Loucy (cell line): ENCODE measurements around the gene ASCL2.

Experiments
- H2AFZ ChIP-seq: fragments of 200-600 bp; sonication (generic); 2 replicates; pipeline ENCODE4 v1.6.0; 2016; ENCODE audit warnings: antibody characterized with exemption, mild to moderate bottlenecking, low read length, moderate library complexity
- H3F3A ChIP-seq: fragments of 200-600 bp; 2 replicates; pipeline ENCODE4 v1.6.0; 2016; ENCODE audit warnings: antibody characterized with exemption, low read depth, mild to moderate bottlenecking
- H3K27me3 ChIP-seq: fragments of 200-600 bp; sonication (generic); 2 replicates; pipeline ENCODE4 v1.6.1; 2014; ENCODE audit warnings: low read length, mild to moderate bottlenecking; ENCODE audit not compliant: insufficient read depth, poor library complexity, severe bottlenecking
- H3K36me3 ChIP-seq: fragments of 200-600 bp; sonication (generic); 2 replicates; pipeline ENCODE4 v1.6.1; 2016; ENCODE audit warnings: low read length; ENCODE audit not compliant: insufficient read depth
- H3K4me1 ChIP-seq: fragments of 200-600 bp; sonication (generic); 2 replicates; pipeline ENCODE4 v1.5.1; 2014; ENCODE audit warnings: low read length, mild to moderate bottlenecking; ENCODE audit not compliant: insufficient read depth, poor library complexity, severe bottlenecking
- H3K4me2 ChIP-seq: fragments of 200-600 bp; sonication (generic); 2 replicates; pipeline ENCODE4 v1.6.0; 2014; ENCODE audit warnings: antibody characterized with exemption, low read length, low read depth, mild to moderate bottlenecking; ENCODE audit not compliant: poor library complexity, severe bottlenecking
- H3K4me3 ChIP-seq: fragments of 200-600 bp; sonication (generic); 2 replicates; pipeline ENCODE4 v1.5.1; 2014; ENCODE audit warnings: low read length, mild to moderate bottlenecking, mixed read lengths; ENCODE audit not compliant: poor library complexity, severe bottlenecking
- H3K79me2 ChIP-seq: fragments of 200-600 bp; sonication (generic); 2 replicates; pipeline ENCODE4 v1.6.1; 2014; ENCODE audit warnings: low read length; ENCODE audit not compliant: insufficient read depth
- H3K9ac ChIP-seq: fragments of 200-600 bp; sonication (generic); 2 replicates; pipeline ENCODE4 v1.6.0; 2014; ENCODE audit warnings: mild to moderate bottlenecking, low read depth, low read length, moderate library complexity; ENCODE audit not compliant: poor library complexity, severe bottlenecking
- H3K9me2 ChIP-seq: fragments of 200-600 bp; sonication (generic); replicated peaks from 2 replicates; pipeline ENCODE4 v1.6.1; 2016; ENCODE audit warnings: low read depth, low read length, mixed read lengths
- H3K9me3 ChIP-seq: fragments of 200-600 bp; sonication (generic); 2 replicates; pipeline ENCODE4 v1.6.1; 2014; ENCODE audit warnings: mild to moderate bottlenecking, antibody characterized with exemption, low read length, low read depth; ENCODE audit not compliant: insufficient read depth
- H4K20me1 ChIP-seq: fragments of 200-600 bp; sonication (generic); 2 replicates; pipeline ENCODE4 v1.6.0; 2014; ENCODE audit warnings: antibody characterized with exemption, low read length, mild to moderate bottlenecking; ENCODE audit not compliant: insufficient read depth, poor library complexity, severe bottlenecking
- EZH2phosphoT487 ChIP-seq: fragments of 200-600 bp; IDR thresholded peaks from 2 replicates; pipeline ENCODE4 v1.6.1; 2018; ENCODE audit warnings: antibody characterized with exemption, mild to moderate bottlenecking, moderate library complexity, borderline replicate concordance
- TF ChIP-seq, protein P1 (sequence below): fragments of 200-600 bp; sonication (generic); conservative IDR thresholded peaks from 2 replicates; pipeline ENCODE4 v1.5.1; 2014; ENCODE audit warnings: mild to moderate bottlenecking, antibody characterized with exemption, low read length

Gene ASCL2

DNA sequence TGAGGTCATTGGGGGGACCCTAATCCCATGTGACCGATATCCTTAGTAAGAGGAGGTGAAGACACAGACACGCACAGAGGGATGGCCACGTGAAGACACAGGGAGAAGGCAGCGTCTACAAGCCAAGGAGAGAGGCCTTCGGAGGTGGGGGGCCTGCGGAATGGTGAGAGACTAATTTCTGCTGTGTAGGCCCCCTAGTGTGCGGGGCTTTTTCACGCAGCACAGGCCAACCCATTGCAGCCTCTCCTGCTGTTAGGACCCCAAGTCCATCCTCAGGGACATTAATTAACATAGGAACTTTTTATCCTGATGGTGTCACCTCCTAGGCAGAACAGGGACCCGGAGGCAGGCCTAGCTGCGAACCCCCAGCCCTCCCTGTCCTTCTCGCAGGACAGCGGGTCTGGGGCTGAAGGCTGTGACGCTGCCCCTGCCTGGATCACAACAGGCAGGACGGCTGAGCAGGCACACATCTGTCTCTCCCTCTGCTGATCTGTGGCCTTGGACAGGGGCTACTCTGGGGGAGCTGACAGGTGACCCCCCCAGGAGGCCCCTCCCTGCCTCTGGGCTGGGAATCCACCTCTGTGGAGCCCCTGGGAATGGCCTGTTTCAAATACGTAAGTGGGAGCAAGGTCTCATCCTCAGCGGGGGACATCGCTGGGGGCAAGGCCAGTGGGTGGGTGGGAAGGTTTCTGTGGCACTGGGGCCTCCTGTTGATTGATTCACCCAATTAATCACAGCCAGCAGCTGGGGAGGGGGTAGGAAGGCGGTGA lies 7.9 kb downstream of the ASCL2 start:
- no peak overlapping the region for H3K4me2 ChIP-seq
- TF ChIP-seq, protein P1, sequence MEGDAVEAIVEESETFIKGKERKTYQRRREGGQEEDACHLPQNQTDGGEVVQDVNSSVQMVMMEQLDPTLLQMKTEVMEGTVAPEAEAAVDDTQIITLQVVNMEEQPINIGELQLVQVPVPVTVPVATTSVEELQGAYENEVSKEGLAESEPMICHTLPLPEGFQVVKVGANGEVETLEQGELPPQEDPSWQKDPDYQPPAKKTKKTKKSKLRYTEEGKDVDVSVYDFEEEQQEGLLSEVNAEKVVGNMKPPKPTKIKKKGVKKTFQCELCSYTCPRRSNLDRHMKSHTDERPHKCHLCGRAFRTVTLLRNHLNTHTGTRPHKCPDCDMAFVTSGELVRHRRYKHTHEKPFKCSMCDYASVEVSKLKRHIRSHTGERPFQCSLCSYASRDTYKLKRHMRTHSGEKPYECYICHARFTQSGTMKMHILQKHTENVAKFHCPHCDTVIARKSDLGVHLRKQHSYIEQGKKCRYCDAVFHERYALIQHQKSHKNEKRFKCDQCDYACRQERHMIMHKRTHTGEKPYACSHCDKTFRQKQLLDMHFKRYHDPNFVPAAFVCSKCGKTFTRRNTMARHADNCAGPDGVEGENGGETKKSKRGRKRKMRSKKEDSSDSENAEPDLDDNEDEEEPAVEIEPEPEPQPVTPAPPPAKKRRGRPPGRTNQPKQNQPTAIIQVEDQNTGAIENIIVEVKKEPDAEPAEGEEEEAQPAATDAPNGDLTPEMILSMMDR, result no peak; the same call in 1 of the 2 replicates
- TF ChIP-seq EZH2phosphoT487, result no peak
- no peaks in the 10 kb centered on the region for H3K9me2 ChIP-seq
- no peaks in the 10 kb centered on the region for H3K36me3 ChIP-seq
- H3F3A ChIP-seq, result no peaks in the 10 kb centered on the region
- no peaks in the 10 kb centered on the region for H4K20me1 ChIP-seq
- no peak overlapping the region for H3K4me3 ChIP-seq
- H3K27me3 ChIP-seq, result no peaks in the 10 kb centered on the region
- no peak overlapping the region for H2AFZ ChIP-seq
- H3K79me2 ChIP-seq, result no peaks in the 10 kb centered on the region
- H3K9me3 ChIP-seq, result no peaks in the 10 kb centered on the region
- H3K9ac ChIP-seq, result no peak overlapping the region
- peaks cover 18% of the 10 kb centered on the region for H3K4me1 ChIP-seq

DNA sequence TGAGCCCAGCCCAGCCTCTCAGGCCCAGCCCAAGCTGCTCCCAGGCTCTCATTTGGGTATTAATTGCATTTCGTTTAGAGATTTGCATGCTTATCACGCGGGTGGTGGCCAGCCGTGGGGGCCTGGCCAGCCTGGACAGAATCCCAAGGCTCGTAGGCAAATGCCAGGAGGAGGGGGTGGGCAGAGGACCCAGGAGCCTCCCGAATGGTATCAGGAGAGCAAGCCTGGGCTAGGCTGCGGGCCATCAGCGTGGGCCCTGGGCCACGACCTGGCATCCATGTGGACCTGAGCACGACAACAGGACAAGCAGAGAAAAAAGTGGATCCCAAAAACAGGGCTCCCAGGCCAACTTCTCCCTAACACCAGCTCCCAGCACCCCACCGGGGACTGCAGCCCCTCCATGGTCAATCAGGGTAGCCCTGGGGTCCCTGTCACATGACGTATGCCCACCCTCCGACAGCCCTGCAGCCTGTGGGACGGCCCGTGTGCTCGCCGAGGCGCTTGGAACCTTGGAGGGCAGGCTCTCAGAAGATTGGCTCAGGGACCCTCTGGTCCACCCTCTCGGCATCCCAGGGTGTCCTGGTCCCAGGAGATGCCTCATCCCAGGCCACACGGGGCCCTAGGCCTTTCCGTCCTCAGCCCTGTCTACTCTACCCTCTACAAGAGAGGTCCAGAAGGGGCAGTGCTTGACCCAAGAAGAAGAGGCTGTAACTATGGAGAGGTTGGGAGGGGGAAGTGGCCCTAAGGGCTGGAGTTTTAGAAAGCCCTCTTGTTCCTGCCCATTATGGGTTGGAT lies 8.8 kb downstream of the ASCL2 start:
- no peak overlapping the region for H2AFZ ChIP-seq
- no peaks in the 10 kb centered on the region for H3K9me3 ChIP-seq
- H3K9ac ChIP-seq, result no peak overlapping the region
- no peaks in the 10 kb centered on the region for H4K20me1 ChIP-seq
- no peaks in the 10 kb centered on the region for H3K9me2 ChIP-seq
- no peak overlapping the region for H3K4me3 ChIP-seq
- no peak overlapping the region for H3K4me2 ChIP-seq
- H3K4me1 ChIP-seq, result peaks cover 15% of the 10 kb centered on the region
- H3F3A ChIP-seq, result no peaks in the 10 kb centered on the region
- H3K27me3 ChIP-seq, result no peaks in the 10 kb centered on the region
- no peaks in the 10 kb centered on the region for H3K36me3 ChIP-seq
- H3K79me2 ChIP-seq, result no peaks in the 10 kb centered on the region
- no peak for TF ChIP-seq EZH2phosphoT487
- TF ChIP-seq, protein P1, result no peak

DNA sequence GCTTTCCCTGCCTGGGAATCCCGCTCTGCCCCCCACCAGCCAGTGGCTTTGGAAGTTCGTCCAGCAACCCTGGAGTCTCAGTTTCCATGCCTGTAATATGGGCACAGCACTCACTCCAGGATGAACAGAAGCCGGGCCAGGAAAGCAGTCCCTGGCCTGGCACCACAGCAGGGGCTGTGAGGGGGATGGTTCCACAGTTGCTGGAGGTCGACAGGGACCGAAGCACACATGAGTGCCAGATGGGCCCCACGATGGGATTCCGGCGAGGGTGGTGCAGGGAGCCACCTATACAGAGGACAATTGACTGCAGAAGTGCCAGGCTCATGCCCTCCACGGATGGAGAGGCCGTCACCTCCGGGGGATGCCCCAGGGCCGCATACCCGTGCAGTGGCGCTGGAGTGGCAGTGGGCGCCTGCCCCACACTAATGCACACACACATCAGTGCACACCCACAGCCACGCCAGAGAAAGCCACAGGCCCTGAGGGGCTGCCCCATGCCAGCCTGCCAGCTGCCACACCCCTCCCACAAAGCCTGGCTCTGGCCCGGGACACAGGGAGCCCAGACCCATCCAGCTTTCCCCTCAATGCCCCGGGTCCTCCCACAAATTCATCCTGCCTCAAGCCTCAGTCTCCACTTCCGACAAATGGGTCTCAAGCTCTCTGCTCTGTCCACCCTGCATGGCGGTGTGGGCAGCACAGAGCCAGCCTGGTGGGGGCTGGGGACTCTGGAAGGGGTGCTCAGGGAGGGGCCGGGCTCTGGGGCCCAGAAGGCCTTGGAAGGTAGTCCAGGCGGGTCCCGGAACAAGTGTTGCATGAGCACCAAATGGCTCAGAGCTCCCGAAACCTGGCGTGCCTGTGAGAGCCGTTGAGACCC lies 9.7 kb downstream of the ASCL2 start:
- no peak overlapping the region for H2AFZ ChIP-seq
- TF ChIP-seq EZH2phosphoT487, result no peak
- TF ChIP-seq, protein P1, result no peak
- no peaks in the 10 kb centered on the region for H3K36me3 ChIP-seq
- no peak overlapping the region for H3K4me2 ChIP-seq
- H3K4me3 ChIP-seq, result no peak overlapping the region
- no peaks in the 10 kb centered on the region for H4K20me1 ChIP-seq
- H3K9ac ChIP-seq, result no peak overlapping the region
- H3K79me2 ChIP-seq, result no peaks in the 10 kb centered on the region
- no peaks in the 10 kb centered on the region for H3K9me3 ChIP-seq
- H3K4me1 ChIP-seq, result peaks cover 6% of the 10 kb centered on the region
- H3K9me2 ChIP-seq, result no peaks in the 10 kb centered on the region
- H3K27me3 ChIP-seq, result no peaks in the 10 kb centered on the region
- no peaks in the 10 kb centered on the region for H3F3A ChIP-seq
